ENCODE data around the gene NDUFS6.
A peak's percentile ranks its signal among the peaks of the same experiment; 100 is the strongest.

Gene NDUFS6

GRCh38 chr5:1853531-1853930 lies 52.3 kb downstream of the NDUFS6 start:
- no peak for DNase-seq (ENCODE audit: low spot score)

DNA sequence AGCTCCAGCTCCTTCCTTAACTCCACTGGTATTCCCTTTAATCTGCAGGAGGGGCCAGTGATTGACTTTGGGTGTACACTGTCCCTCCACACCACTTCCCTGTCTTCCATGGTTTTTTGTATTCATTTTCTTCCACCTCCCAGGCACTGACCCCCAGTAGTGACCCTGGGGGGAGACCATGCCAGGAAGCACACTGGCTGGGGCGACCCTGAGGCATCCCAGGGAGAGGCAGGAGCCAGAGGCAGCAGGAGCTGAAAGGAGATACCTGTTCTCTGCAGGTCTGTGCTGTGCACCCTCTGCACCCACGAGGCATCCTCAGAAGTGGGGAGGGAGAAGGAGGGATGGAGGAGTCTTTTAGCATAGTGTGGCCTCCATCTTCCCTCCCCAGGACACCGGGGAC lies 53.9 kb downstream of the NDUFS6 start:
- no peak for DNase-seq (ENCODE audit: low spot score)

GRCh38 chr5:1855596-1855995 lies 54.4 kb downstream of the NDUFS6 start:
- no peak for DNase-seq (ENCODE audit: low spot score)

GRCh38 chr5:1856596-1857255 lies 55.5 kb downstream of the NDUFS6 start:
- DNase-seq (ENCODE audit: low spot score) = no peak

- no peak for DNase-seq (ENCODE audit: low spot score)
Observed at GRCh38 chr5:1857256-1857600, 56.0 kb downstream of the NDUFS6 start.

- no peak for DNase-seq (ENCODE audit: low spot score)
Observed at GRCh38 chr5:1858436-1858835, 57.2 kb downstream of the NDUFS6 start.

DNA sequence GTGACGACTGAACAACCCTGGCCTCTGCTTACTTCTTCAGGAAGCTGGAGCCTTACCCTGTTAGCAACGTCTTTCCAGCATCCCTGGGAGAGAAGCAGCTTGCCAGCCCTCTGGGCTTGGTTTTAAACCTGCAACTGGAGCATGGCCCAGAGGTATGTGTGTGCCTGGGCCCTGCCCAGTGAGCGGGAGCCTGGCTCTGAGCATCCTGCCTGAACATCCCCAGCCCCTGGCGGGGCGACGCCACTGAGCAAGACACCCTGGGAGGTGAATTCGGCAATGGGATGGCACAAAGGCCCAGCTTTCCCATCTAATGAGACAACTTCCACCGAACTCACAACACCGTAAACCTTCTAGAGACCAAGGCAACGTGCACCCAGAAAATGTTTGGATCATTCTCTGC lies 57.9 kb downstream of the NDUFS6 start:
- no peak for DNase-seq (ENCODE audit: low spot score)

DNA sequence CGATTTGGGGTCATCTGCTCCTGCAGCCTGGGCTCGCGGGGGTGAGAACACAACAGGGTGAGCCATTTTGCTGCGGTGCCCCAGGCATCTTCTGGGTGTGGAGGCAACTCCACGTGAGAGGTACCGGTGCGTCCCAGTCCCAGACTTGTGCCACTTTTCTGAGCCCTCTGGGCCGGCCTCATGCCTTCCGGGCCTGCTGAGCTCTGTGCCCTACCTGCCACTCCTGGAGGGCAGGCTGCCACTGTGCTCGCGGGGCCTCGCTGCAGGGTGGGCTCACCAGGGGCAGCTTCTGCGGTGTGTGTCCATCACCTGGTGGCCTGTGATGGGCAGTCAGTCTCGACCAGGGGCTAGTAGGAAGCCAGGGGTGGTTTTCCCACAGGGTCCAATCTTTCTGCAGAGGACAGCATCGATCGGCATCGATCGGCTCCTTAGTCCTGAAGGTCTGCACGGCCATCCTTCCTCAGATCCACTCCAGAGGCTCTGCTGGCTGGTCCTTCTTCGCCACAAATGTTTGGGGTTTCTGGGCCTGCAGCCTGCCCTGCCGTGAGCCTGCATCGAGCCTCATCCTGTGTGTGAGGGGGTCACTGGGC lies 58.9 kb downstream of the NDUFS6 start:
- DNase-seq (ENCODE audit: low spot score) = no peak

DNA sequence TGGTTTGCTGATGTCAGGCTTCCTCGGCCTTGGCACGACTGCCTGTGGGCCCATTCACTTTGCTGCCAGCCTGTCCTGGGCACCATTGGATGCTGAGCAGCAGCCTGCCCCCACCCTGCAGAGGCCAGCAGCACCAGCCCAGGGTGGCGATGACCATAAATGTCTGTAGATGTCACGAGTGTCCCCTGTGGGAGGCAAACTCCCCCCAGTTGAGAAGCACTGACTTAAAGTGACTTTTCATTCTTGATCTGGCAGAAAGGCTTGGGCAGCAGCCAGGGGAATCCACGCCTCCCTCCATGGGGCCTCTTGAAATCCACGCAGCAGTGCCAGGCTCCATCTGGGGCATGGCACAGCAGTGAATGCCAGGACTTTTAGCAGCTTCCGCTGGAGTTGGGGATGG lies 59.7 kb downstream of the NDUFS6 start:
- peak; percentile 78 for DNase-seq (ENCODE audit: low spot score)

GRCh38 chr5:1864896-1865440 lies 63.8 kb downstream of the NDUFS6 start:
- DNase-seq (ENCODE audit: low spot score) = no peak

GRCh38 chr5:1865486-1865885 lies 64.3 kb downstream of the NDUFS6 start:
- no peak for DNase-seq (ENCODE audit: low spot score)

All from globus pallidus (tissue), 1 donor.